Endothelial cell of umbilical vein (primary cell): Measurements from ENCODE around the gene MYBPHL. TPM values are rescaled to one million over a fixed set of nuclear protein-coding genes. Genes with fewer than 3 reads are reported as not detected.

ENCODE experiments used
- BruUV-seq: library from RNA; stranded (reverse); fragments of 400-500 nt; replicated peaks from 2 replicates; lab custom pipeline; 2021; lab: Mats Ljungman, UMichigan
- CTCF ChIA-PET: fragments of 300-600, 350-600 bp; sonication (Branson Sonifier 250); formaldehyde crosslinking; loops from one replicate; lab custom pipeline; 2021; ENCODE audit warnings: antibody characterized with exemption, inconsistent platforms; lab: Charles Lee
- POLR2A ChIA-PET: fragments of 300-600, 350-600 bp; sonication (Branson Sonifier 250); formaldehyde crosslinking; loops from one replicate; lab custom pipeline; 2021; ENCODE audit warnings: antibody characterized with exemption, inconsistent platforms; lab: Charles Lee
- DNase-seq: peaks from one replicate; pipeline ENCODE4 v3.0.0-alpha.2; 2011; ENCODE audit warnings: low read depth, low spot score
- FAIRE-seq: peaks from 2 replicates; lab custom pipeline; 2011; peaks lifted over from hg19 to GRCh38; lab: Jason Lieb, UNC
- H2AFZ ChIP-seq: 2 replicates; pipeline ENCODE4 v1.6.0; 2012; ENCODE audit warnings: low read depth, low read length, control low read depth, inconsistent platforms
- H3K27ac ChIP-seq: 2 replicates; pipeline ENCODE4 v1.5.1; 2011; ENCODE audit warnings: low read depth, mild to moderate bottlenecking, control low read depth, low read length, moderate library complexity; ENCODE audit not compliant: insufficient read depth
- H3K27me3 ChIP-seq, 2 experiments: 2 replicates each; pipeline versions ENCODE4 v1.6.0 to v1.6.1; 2011; ENCODE audit warnings: low read length in 2 of 2, mixed read lengths in 1 of 2; ENCODE audit not compliant: control insufficient read depth in 2 of 2, insufficient read depth in 2 of 2
- H3K36me3 ChIP-seq, 2 experiments: 2 replicates in 1 of 2; 3 replicates in 1 of 2; pipeline ENCODE4 v1.5.1; 2011; ENCODE audit warnings: low read length in 2 of 2, mild to moderate bottlenecking in 1 of 2, moderate library complexity in 1 of 2; ENCODE audit not compliant: control insufficient read depth in 2 of 2, insufficient read depth in 2 of 2; ENCODE audit errors: extremely low read depth in 1 of 2
- H3K4me1 ChIP-seq: 3 replicates; pipeline ENCODE4 v1.5.1; 2011; ENCODE audit warnings: mild to moderate bottlenecking, low read length; ENCODE audit not compliant: control insufficient read depth, insufficient read depth; ENCODE audit errors: extremely low read depth
- H3K4me2 ChIP-seq: 2 replicates; pipeline ENCODE4 v1.6.1; 2011; ENCODE audit warnings: low read length, control low read depth, mixed read lengths; ENCODE audit not compliant: insufficient read depth
- H3K4me3 ChIP-seq, 3 experiments: fragments of 200-600 bp in 1 of 3; sonication (generic), shearing (Covaris generic) in 1 of 3; replicated peaks in 1 of 3; 2 replicates each; pipeline ENCODE4 v1.5.1; 2011 to 2016; ENCODE audit warnings: control low read depth in 3 of 3, low read length in 3 of 3, mild to moderate bottlenecking in 2 of 3, inconsistent platforms in 1 of 3, low read depth in 1 of 3, moderate library complexity in 1 of 3; ENCODE audit not compliant: insufficient read depth in 1 of 3
- H3K79me2 ChIP-seq: 2 replicates; pipeline ENCODE4 v1.6.0; 2012; ENCODE audit warnings: low read length, inconsistent platforms; ENCODE audit not compliant: control insufficient read depth, insufficient read depth
- H3K9ac ChIP-seq: replicated peaks from 2 replicates; pipeline ENCODE3; 2011; ENCODE audit warnings: low read length, control low read depth; ENCODE audit not compliant: insufficient read depth; ENCODE audit errors: extremely low read depth
- H3K9me1 ChIP-seq: replicated peaks from 3 replicates; pipeline ENCODE4 v1.6.0; 2011; ENCODE audit warnings: mild to moderate bottlenecking, low read length; ENCODE audit not compliant: control insufficient read depth, insufficient read depth; ENCODE audit errors: extremely low read depth
- H3K9me3 ChIP-seq: replicated peaks from 2 replicates; pipeline ENCODE4 v1.5.1; 2012; ENCODE audit warnings: low read length, inconsistent platforms; ENCODE audit not compliant: control insufficient read depth, insufficient read depth
- H4K20me1 ChIP-seq: replicated peaks from 2 replicates; pipeline ENCODE3; 2011; ENCODE audit warnings: mild to moderate bottlenecking, low read length; ENCODE audit not compliant: control insufficient read depth, insufficient read depth; ENCODE audit errors: extremely low read depth
- CTCF ChIP-seq, 2 donors: IDR thresholded peaks; 1 replicate in 1 of 2; 2 replicates in 1 of 2; pipeline ENCODE4 v1.5.1; 2011; ENCODE audit warnings: low read length in 2 of 2, mild to moderate bottlenecking in 2 of 2, moderate library complexity in 2 of 2, control low read depth in 1 of 2, inconsistent platforms in 1 of 2, low read depth in 1 of 2; ENCODE audit not compliant: insufficient read depth in 1 of 2; ENCODE audit errors: extremely low read depth in 1 of 2
- EZH2 ChIP-seq: IDR thresholded peaks from 2 replicates; pipeline ENCODE4 v1.6.1; 2012; ENCODE audit warnings: borderline replicate concordance, low read depth, mild to moderate bottlenecking, moderate library complexity, low read length, inconsistent platforms; ENCODE audit not compliant: severe bottlenecking
- FOS ChIP-seq: IDR thresholded peaks from 2 replicates; pipeline ENCODE4 v1.6.1; 2011; ENCODE audit warnings: mild to moderate bottlenecking, low read length, moderate library complexity, borderline replicate concordance; ENCODE audit not compliant: insufficient read depth
- GATA2 ChIP-seq: IDR thresholded peaks from 2 replicates; pipeline ENCODE4 v1.7.0; 2011; ENCODE audit warnings: low read depth, mild to moderate bottlenecking, moderate library complexity, mixed read lengths, low read length; ENCODE audit not compliant: insufficient read length, insufficient read depth
- JUN ChIP-seq: IDR thresholded peaks from 2 replicates; pipeline ENCODE4 v1.6.1; 2011; ENCODE audit warnings: borderline replicate concordance, low read depth; ENCODE audit not compliant: insufficient read length, insufficient read depth
- MYC ChIP-seq: IDR thresholded peaks from one replicate; pipeline ENCODE4 v1.6.1; 2011; ENCODE audit warnings: mild to moderate bottlenecking, low read depth, low read length
- POLR2A ChIP-seq: IDR thresholded peaks from 2 replicates; pipeline ENCODE4 v1.6.1; 2012; ENCODE audit warnings: low read depth, mild to moderate bottlenecking, control low read depth, low read length
- POLR2AphosphoS5 ChIP-seq: IDR thresholded peaks from 2 replicates; pipeline ENCODE4 v1.6.1; 2012; ENCODE audit warnings: low read depth, mild to moderate bottlenecking, control low read depth, low read length, moderate library complexity; ENCODE audit not compliant: insufficient read depth
- dilution Hi-C: fragments of 300-500 bp; cut with MboI; formaldehyde crosslinking; loops from one replicate; pipeline ENCODE4 v1.15.0; 2019; ENCODE audit warnings: low sequenced_read_pairs; ENCODE audit not compliant: extremely low pct_ligation_motif_present
- intact Hi-C: fragments of 100-400 bp; cut with micrococcal nuclease; formaldehyde crosslinking; loops from one replicate; pipeline ENCODE4 v1.10.0; 2022
- polyA plus RNA-seq, 4 experiments: library from polyadenylated mRNA; depleted of rRNA in 3 of 4; stranded (reverse) in 3 of 4; unstranded in 1 of 4; fragments of >200 nt; gene quantifications; 2 replicates each; pipeline versions ENCODE4 v1.2.1 to v1.2.3, GENCODE V29; 2011 to 2012; ENCODE audit warnings: missing spikeins in 1 of 4
- total RNA-seq: library from RNA; stranded (reverse); gene quantifications from 2 replicates; pipeline ENCODE4 v1.2.3, GENCODE V29; 2021
- TF ChIP-seq, protein P1 (sequence below): IDR thresholded peaks from 2 replicates; pipeline ENCODE4 v1.6.1; 2011; ENCODE audit not compliant: insufficient read depth, insufficient read length

MYBPHL gene
- total and polyA plus RNA-seq, 2 donors (not counting 3 experiments of a cell fraction or from before 2014, with no cell fraction given): not detected

GRCh38 chr1:109300650-109301151, 6.1 kb downstream of the MYBPHL start:
- Histone ChIP-seq H3K4me1 (no peaks in the 10 kb centered on the region), H3K4me2 (no peak overlapping the region), H3K4me3 (no peak overlapping the region), H3K9me3 (no peaks in the 10 kb centered on the region), H3K27ac (no peak overlapping the region), H3K79me2 (no peaks in the 10 kb centered on the region), H2AFZ (no peak overlapping the region), H3K36me3 (no peaks in the 10 kb centered on the region), H3K27me3 (peaks cover 8 to 9% of the 10 kb centered on the region in 2 experiments), H4K20me1 (no peaks in the 10 kb centered on the region), H3K9me1 (no peaks in the 10 kb centered on the region), H3K9ac (no peak overlapping the region)
- intact Hi-C loops (no loop called here), dilution Hi-C loops (no loop called here)
- ChIA-PET CTCF (interaction anchor here (0.9 kb wide), 1 partner anchor 18 kb away, joined by 4 read pairs; the partner anchor contains the start of gene PSRC1), POLR2A (no interaction called here)
- no peak for TF ChIP-seq MYC
- TF ChIP-seq, protein P1, sequence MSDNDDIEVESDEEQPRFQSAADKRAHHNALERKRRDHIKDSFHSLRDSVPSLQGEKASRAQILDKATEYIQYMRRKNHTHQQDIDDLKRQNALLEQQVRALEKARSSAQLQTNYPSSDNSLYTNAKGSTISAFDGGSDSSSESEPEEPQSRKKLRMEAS: no peak
- no peak for TF ChIP-seq POLR2A
- no peak for TF ChIP-seq FOS
- no peak for TF ChIP-seq EZH2
- no peak for TF ChIP-seq JUN
- no peak for TF ChIP-seq GATA2
- TF ChIP-seq POLR2AphosphoS5: no peak
- TF ChIP-seq CTCF (IDR thresholded peaks at IDR 0.05; ENCODE audit: extremely low read depth in 1 of 2, insufficient read depth in 1 of 2, low read depth in 1 of 2, low read length in 2 of 2): no peak
- DNase-seq (no peak), FAIRE-seq (no peak)
- no TSS peak for BruUV-seq
